ENCODE results near the gene MICAL3.

DNA sequence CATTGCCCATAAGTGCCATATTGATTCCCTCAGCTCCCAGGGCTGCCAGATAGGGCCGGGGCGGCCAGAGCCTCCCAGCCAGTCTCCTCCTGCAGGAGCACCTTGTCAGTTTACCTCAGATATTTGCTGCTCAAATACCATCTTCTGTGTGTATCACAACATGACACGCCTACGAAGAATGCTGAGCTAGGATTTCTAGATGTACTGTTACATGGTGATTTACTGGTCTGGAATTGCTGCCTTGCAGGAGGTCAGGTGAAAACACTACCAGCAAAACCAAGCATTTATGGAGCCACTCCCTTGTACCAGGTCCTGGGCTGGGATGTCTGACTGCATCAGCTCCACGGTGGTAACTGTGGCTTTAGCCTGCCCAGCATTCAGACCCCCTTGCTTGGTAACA is 11.8 kb downstream of the MICAL3 start:
- TF ChIP-seq, protein P1, sequence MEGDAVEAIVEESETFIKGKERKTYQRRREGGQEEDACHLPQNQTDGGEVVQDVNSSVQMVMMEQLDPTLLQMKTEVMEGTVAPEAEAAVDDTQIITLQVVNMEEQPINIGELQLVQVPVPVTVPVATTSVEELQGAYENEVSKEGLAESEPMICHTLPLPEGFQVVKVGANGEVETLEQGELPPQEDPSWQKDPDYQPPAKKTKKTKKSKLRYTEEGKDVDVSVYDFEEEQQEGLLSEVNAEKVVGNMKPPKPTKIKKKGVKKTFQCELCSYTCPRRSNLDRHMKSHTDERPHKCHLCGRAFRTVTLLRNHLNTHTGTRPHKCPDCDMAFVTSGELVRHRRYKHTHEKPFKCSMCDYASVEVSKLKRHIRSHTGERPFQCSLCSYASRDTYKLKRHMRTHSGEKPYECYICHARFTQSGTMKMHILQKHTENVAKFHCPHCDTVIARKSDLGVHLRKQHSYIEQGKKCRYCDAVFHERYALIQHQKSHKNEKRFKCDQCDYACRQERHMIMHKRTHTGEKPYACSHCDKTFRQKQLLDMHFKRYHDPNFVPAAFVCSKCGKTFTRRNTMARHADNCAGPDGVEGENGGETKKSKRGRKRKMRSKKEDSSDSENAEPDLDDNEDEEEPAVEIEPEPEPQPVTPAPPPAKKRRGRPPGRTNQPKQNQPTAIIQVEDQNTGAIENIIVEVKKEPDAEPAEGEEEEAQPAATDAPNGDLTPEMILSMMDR (IDR thresholded peaks at IDR 0.05 in 4 of 5, conservative IDR thresholded peaks at IDR 0.05 in 1 of 5) = no peak
- TF ChIP-seq POLR2A (IDR thresholded peaks at IDR 0.05) = no peak
